Activated naive CD8-positive, alpha-beta T cell treated with anti-CD3 and anti-CD28 coated beads for 36 hours (primary cell): ENCODE measurements around the gene NPBWR2. TPM values are rescaled to one million over a fixed set of nuclear protein-coding genes. Genes with fewer than 3 reads are reported as not detected.

Source experiments
- DNase-seq: peaks from one replicate; pipeline ENCODE4 v3.0.0; 2021
- H3K27ac Mint-ChIP-seq: one replicate; pipeline ENCODE4 v1.8.0; 2022; ENCODE audit warnings: mild to moderate bottlenecking, moderate library complexity, mixed read lengths
- H3K27me3 Mint-ChIP-seq: one replicate; pipeline ENCODE4 v1.8.0; 2022; ENCODE audit warnings: mild to moderate bottlenecking, mixed read lengths
- H3K36me3 Mint-ChIP-seq: one replicate; pipeline ENCODE4 v1.8.0; 2021; ENCODE audit warnings: mild to moderate bottlenecking, mixed read lengths
- H3K4me1 Mint-ChIP-seq: one replicate; pipeline ENCODE4 v1.8.0; 2021; ENCODE audit warnings: mixed read lengths
- H3K4me3 Mint-ChIP-seq: one replicate; pipeline ENCODE4 v1.8.0; 2022; ENCODE audit warnings: mild to moderate bottlenecking, moderate library complexity, mixed read lengths
- H3K9me3 Mint-ChIP-seq: one replicate; pipeline ENCODE4 v1.8.0; 2022; ENCODE audit warnings: mixed read lengths
- total RNA-seq, 2 experiments: library from RNA; stranded (reverse); gene quantifications; one replicate each; pipeline ENCODE4 v1.2.3, GENCODE V29; 2021

NPBWR2 gene
- total RNA-seq, 2 experiments from 2014 or later, result not detected

DNA sequence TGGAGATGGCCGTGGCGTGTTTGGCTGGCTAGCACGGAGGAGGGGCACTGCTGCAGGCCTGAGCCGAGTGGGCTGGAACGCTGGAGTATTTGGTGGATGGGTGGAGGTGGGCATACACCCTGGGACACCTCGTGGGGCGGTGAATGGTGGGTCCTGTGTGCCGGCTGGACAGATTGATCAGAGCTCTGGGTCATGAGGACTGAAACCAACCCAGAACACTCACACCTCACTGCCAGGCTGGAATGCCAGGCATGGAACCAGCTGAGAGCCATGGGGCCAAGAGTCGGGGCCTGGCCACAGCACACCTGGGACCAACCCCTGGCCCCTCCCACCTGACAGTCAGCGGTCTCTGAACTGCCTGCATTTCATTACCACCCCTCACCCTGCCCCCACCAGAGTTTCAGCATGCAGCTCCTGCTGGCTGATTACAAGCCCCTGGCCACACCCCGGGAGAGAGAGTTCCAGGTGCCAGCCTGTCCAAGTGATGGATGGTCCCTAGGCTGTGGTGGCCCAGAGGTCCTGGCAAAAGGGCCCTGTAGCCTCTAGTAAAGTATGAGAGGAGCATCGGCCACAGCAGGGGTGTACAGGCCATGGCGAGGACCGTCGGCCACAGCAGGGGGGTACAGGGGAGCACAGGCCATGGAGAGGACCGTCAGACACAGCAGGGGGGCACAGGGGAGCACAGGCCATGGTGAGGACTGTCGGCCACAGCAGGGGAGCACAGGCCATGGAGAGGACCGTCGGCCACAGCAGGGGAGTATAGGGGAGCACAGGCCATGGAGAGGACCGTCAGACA is 3.3 kb downstream of the NPBWR2 start:
- Mint-ChIP-seq H3K27ac (no peak overlapping the region), H3K4me1 (peaks cover 15% of the 10 kb centered on the region), H3K4me3 (no peak overlapping the region), H3K27me3 (peaks cover 23% of the 10 kb centered on the region), H3K9me3 (no peaks in the 10 kb centered on the region), H3K36me3 (no peaks in the 10 kb centered on the region)
- no peak for DNase-seq

- Mint-ChIP-seq H3K36me3 (no peaks in the 10 kb centered on the region), H3K27ac (no peak overlapping the region), H3K9me3 (no peaks in the 10 kb centered on the region), H3K4me1 (peaks cover 15% of the 10 kb centered on the region), H3K27me3 (peaks cover 23% of the 10 kb centered on the region), H3K4me3 (peak overlapping the region; percentile 75)
- DNase-seq, result no peak
These were observed 4.6 kb downstream of the NPBWR2 start for GRCh38 chr20:64102647-64103354.

GRCh38 chr20:64101731-64102621 is 5.4 kb downstream of the NPBWR2 start:
- Mint-ChIP-seq H3K9me3 (no peaks in the 10 kb centered on the region), H3K27me3 (peaks cover 23% of the 10 kb centered on the region), H3K27ac (no peak overlapping the region), H3K4me3 (peak overlapping the region; percentile 18), H3K36me3 (no peaks in the 10 kb centered on the region), H3K4me1 (peaks cover 15% of the 10 kb centered on the region)
- peak; percentile 78 for DNase-seq

DNA sequence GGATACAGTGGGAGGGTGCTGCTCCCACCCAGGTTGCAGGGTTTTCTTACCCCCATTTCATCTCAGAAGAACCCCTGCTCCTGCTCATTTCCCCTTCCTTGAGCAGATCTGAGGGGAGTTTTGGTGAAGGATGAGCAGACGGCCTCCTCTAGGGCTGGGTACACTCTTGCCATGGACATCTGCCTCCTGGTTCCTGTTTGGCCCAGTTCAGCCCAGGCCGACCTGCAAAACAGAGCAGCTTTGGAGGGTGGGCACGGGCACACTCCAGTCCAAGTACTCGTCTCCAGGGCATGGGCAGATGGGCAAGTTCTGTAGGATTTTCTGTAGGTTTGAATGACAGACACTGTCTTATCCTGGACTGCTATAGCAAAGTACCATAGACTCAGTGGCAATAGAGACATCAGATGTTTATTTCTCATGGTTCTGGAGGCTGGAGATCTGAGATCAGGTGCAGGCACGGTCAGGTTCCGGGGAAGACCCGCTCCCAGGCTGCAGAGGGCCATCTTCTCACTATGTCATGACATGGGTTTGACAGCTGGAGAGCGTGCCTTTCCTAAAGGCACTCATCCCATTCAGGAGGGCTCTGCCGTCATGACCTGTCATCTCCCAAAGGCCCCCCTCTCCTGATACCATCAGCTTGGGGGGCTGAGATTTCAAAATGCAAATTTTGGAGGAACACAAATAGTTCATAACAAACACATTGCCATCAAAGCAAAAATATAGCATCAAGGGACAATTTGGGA is 6.2 kb downstream of the NPBWR2 start:
- Mint-ChIP-seq H3K27me3 (peaks cover 23% of the 10 kb centered on the region), H3K9me3 (no peaks in the 10 kb centered on the region), H3K27ac (no peak overlapping the region), H3K4me1 (peaks cover 15% of the 10 kb centered on the region), H3K36me3 (peaks cover 2% of the 10 kb centered on the region), H3K4me3 (no peak overlapping the region)
- no peak for DNase-seq

DNA sequence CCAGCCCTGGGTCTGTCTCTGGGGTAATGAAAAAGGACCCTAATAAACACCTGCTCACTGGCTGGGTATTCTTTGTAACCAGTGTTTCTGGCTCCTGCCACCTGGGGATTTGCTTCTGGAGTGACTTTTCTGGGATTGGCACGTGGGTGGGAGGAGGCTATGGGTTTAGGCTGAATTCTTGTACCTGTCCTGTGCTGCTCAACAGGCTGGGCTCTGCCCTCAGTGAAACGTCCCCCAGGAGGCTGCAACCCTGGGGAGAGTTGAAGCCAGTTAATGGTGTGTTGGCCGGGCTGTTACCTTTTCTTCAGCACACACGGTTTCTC is 6.8 kb downstream of the NPBWR2 start:
- peaks cover 2% of the 10 kb centered on the region for H3K36me3 Mint-ChIP-seq

DNA sequence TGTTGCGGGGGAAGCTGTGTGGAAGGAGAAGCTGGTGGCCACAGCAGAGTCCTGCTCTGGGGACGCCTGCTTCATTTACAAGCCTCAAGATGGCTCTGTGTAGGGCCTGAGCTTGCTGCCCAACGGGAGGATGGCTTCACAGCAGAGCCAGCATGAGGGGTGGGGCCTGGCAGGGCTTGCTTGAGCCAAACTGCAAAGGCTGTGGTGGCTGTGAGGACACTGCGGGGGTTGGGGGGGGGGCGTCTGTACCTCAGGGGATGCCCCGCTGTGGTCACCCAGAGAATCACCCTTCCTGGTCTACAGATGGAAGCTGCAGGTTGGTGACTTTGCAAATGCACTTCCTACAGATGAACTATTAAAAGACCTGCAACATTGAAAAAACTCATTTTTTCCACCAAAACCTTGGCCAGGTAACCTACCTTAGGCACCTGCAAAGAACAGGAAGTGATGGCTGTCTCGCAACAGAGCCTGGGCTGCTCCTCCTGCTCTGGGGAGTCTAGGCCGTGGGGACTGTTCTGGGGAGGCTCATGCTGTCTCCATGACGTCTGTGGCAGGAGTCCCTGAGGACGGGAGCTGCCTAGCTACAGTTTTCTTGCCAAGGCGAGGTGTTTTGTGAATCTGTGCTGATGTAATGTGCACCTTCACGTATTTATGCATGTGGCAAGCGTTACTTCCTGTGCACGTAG is 7.3 kb downstream of the NPBWR2 start:
- DNase-seq, result no peak

More for the DNA sequence above, 6.8 kb downstream of the NPBWR2 start:
- Mint-ChIP-seq H3K4me3 (no peak overlapping the region), H3K27ac (no peak overlapping the region), H3K27me3 (peaks cover 23% of the 10 kb centered on the region), H3K9me3 (no peaks in the 10 kb centered on the region), H3K4me1 (peaks cover 15% of the 10 kb centered on the region)
- no peak for DNase-seq

GRCh38 chr20:64099086-64099786 is 8.1 kb downstream of the NPBWR2 start:
- no peak overlapping the region for H3K4me3 Mint-ChIP-seq
- H3K9me3 Mint-ChIP-seq, result no peaks in the 10 kb centered on the region
- peaks cover 23% of the 10 kb centered on the region for H3K27me3 Mint-ChIP-seq
- no peak overlapping the region for H3K27ac Mint-ChIP-seq
- no peak for DNase-seq
- H3K4me1 Mint-ChIP-seq, result peaks cover 15% of the 10 kb centered on the region
- peaks cover 2% of the 10 kb centered on the region for H3K36me3 Mint-ChIP-seq

More for the DNA sequence above, 7.3 kb downstream of the NPBWR2 start:
- H3K27ac Mint-ChIP-seq, result peak overlapping the region; percentile 26
- H3K4me3 Mint-ChIP-seq, result no peak overlapping the region
- H3K36me3 Mint-ChIP-seq, result peaks cover 2% of the 10 kb centered on the region
- no peaks in the 10 kb centered on the region for H3K9me3 Mint-ChIP-seq
- H3K27me3 Mint-ChIP-seq, result peaks cover 23% of the 10 kb centered on the region
- peaks cover 15% of the 10 kb centered on the region for H3K4me1 Mint-ChIP-seq

DNA sequence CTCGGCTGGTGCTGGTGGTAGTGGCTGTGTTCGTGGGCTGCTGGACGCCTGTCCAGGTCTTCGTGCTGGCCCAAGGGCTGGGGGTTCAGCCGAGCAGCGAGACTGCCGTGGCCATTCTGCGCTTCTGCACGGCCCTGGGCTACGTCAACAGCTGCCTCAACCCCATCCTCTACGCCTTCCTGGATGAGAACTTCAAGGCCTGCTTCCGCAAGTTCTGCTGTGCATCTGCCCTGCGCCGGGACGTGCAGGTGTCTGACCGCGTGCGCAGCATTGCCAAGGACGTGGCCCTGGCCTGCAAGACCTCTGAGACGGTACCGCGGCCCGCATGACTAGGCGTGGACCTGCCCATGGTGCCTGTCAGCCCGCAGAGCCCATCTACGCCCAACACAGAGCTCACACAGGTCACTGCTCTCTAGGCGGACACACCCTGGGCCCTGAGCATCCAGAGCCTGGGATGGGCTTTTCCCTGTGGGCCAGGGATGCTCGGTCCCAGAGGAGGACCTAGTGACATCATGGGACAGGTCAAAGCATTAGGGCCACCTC is 8.8 kb downstream of the NPBWR2 start:
- H3K27ac Mint-ChIP-seq, result no peak overlapping the region
- H3K36me3 Mint-ChIP-seq, result peaks cover 2% of the 10 kb centered on the region
- peaks cover 17% of the 10 kb centered on the region for H3K27me3 Mint-ChIP-seq
- no peaks in the 10 kb centered on the region for H3K9me3 Mint-ChIP-seq
- no peak overlapping the region for H3K4me3 Mint-ChIP-seq
- no peak for DNase-seq
- H3K4me1 Mint-ChIP-seq, result peaks cover 15% of the 10 kb centered on the region

DNA sequence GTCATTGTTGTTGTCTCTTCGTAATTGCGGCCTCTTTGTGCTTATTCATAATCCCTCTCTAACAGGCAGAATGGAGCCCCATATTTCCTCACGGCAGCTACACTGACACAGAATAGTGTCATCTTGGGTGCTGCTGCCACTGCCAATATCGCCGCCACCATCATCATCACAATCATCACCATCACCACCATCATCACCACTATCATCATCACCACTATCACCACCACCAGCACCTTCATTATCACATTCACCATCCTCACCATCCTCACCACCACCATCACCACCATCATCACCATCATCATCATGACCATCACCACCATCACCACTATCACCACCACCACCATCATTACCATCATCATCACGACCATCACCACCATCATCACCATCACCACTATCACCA is 10.8 kb downstream of the NPBWR2 start:
- DNase-seq, result no peak
- Mint-ChIP-seq H3K4me3 (no peak overlapping the region), H3K4me1 (peaks cover 12% of the 10 kb centered on the region), H3K36me3 (peaks cover 2% of the 10 kb centered on the region), H3K27ac (no peak overlapping the region), H3K27me3 (peaks cover 6% of the 10 kb centered on the region), H3K9me3 (no peaks in the 10 kb centered on the region)

DNA sequence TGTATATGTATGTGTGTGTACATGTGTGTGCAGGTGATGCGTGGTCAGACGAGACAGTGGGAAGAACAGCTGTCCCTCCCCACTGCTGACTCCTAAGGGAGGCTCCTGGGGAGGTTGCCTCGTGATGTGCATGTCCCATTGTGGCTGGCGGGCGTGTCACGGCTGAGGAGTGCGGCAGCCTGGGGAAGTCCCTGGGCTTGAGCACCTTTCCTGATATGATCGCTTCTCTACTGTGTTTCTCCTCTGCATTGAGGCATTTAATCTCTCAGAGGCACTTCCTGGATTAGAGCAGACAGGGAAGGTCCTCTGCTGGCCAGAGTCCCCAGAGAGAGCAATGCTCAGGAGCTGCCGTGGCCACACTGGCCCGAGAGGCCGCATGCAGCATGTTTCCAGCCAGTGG is 11.4 kb downstream of the NPBWR2 start:
- Mint-ChIP-seq H3K9me3 (no peaks in the 10 kb centered on the region), H3K27ac (no peak overlapping the region), H3K36me3 (peaks cover 2% of the 10 kb centered on the region), H3K4me3 (no peak overlapping the region), H3K4me1 (peaks cover 9% of the 10 kb centered on the region), H3K27me3 (peaks cover under 1% of the 10 kb centered on the region)
- no peak for DNase-seq

GRCh38 chr20:64095455-64095854 is 11.9 kb downstream of the NPBWR2 start:
- no peak for DNase-seq
- no peaks in the 10 kb centered on the region for H3K9me3 Mint-ChIP-seq
- H3K4me3 Mint-ChIP-seq, result no peak overlapping the region
- no peaks in the 10 kb centered on the region for H3K27me3 Mint-ChIP-seq
- H3K27ac Mint-ChIP-seq, result no peak overlapping the region
- peaks cover 4% of the 10 kb centered on the region for H3K4me1 Mint-ChIP-seq
- H3K36me3 Mint-ChIP-seq, result peaks cover 2% of the 10 kb centered on the region

DNA sequence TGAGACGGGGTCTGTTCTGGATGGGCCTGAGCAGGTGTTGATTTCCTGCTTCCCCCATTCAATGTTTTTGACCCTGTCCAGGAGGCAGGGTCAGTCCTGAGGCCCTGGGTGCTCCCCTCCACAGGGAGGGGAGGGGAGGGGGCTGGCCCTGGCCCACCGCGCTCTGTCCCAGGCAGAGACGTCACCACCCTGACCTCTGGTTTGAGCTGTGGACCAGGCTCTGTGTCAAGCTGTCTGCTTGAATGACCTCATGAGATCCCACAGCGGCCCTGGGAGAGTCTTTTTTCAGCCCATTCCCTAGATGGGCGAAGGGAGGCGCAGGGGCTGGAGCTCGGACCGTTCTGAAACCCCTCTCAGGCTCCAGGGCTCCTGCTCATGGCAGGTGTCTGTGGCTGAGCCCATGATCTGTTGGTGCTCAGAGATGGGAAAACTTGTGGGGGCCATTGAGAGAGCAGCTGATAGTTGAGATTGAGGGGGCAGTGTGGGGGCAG is 14.3 kb downstream of the NPBWR2 start:
- Mint-ChIP-seq H3K4me3 (no peak overlapping the region), H3K27ac (no peak overlapping the region), H3K4me1 (no peaks in the 10 kb centered on the region), H3K36me3 (peaks cover 2% of the 10 kb centered on the region), H3K9me3 (peaks cover 2% of the 10 kb centered on the region), H3K27me3 (no peaks in the 10 kb centered on the region)
- no peak for DNase-seq

GRCh38 chr20:64092258-64093012 is 14.9 kb downstream of the NPBWR2 start:
- DNase-seq, result no peak
- Mint-ChIP-seq H3K4me1 (no peaks in the 10 kb centered on the region), H3K36me3 (peaks cover 2% of the 10 kb centered on the region), H3K9me3 (peaks cover 2% of the 10 kb centered on the region), H3K27me3 (no peaks in the 10 kb centered on the region), H3K27ac (no peak overlapping the region), H3K4me3 (no peak overlapping the region)
